NCI-H510A (cell line): ENCODE data around the gene OR52E5.

ENCODE experiments used
- DNase-seq: peaks from one replicate; lab custom pipeline; 2025; lab: John Stamatoyannopoulos, UW

Gene OR52E5

GRCh38 chr11:5892908-5893307, at the start of gene OR52E5:
Gene OR52E5 (plus strand): TSS chr11:5893208. CDS start chr11:5900777, 7,569 bp downstream.
- DNase-seq, result no peak

- DNase-seq, result no peak
These were observed 46.3 kb upstream of the OR52E5 start for GRCh38 chr11:5846701-5847100.

- no peak for DNase-seq
These were observed 45.3 kb upstream of the OR52E5 start for GRCh38 chr11:5847711-5848110.

- no peak for DNase-seq
These were observed 42.0 kb upstream of the OR52E5 start for GRCh38 chr11:5851002-5851401.

GRCh38 chr11:5857590-5857989, 35.4 kb upstream of the OR52E5 start, which contains the start of gene OR52E8:
Gene OR52E8 (minus strand): TSS chr11:5857690. CDS start chr11:5857690, 0 bp downstream.
- DNase-seq, result no peak

- DNase-seq, result no peak
These were observed 27.2 kb upstream of the OR52E5 start for GRCh38 chr11:5865826-5866225.

- no peak for DNase-seq
These were observed 14.4 kb upstream of the OR52E5 start for GRCh38 chr11:5878564-5878963.

GRCh38 chr11:5880329-5880728, 12.7 kb upstream of the OR52E5 start, which contains the start of gene OR52E4:
Gene OR52E4 (plus strand): TSS chr11:5880629. CDS start chr11:5884293, 3,664 bp downstream.
- no peak for DNase-seq

- no peak for DNase-seq
These were observed 11.3 kb upstream of the OR52E5 start for GRCh38 chr11:5881756-5882155.

GRCh38 chr11:5887172-5887571, 5.8 kb upstream of the OR52E5 start:
- no peak for DNase-seq

GRCh38 chr11:5887661-5888060, 5.3 kb upstream of the OR52E5 start:
- DNase-seq, result no peak

- no peak for DNase-seq
These were observed 1.7 kb upstream of the OR52E5 start for GRCh38 chr11:5891216-5891800.

- no peak for DNase-seq
These were observed 6.5 kb downstream of the OR52E5 start for GRCh38 chr11:5899534-5899933.

GRCh38 chr11:5910540-5910939, 17.5 kb downstream of the OR52E5 start:
- DNase-seq, result no peak

- no peak for DNase-seq
These were observed 29.9 kb downstream of the OR52E5 start for GRCh38 chr11:5922749-5923426.

GRCh38 chr11:5923427-5923776, 30.4 kb downstream of the OR52E5 start:
- no peak for DNase-seq

- DNase-seq, result no peak
These were observed 30.8 kb downstream of the OR52E5 start for GRCh38 chr11:5923794-5924193.

- DNase-seq, result no peak
These were observed 35.3 kb downstream of the OR52E5 start for GRCh38 chr11:5928271-5928670.

- no peak for DNase-seq
These were observed 35.8 kb downstream of the OR52E5 start for GRCh38 chr11:5928811-5929210.

GRCh38 chr11:5929571-5930368, 36.8 kb downstream of the OR52E5 start:
- DNase-seq, result no peak

- no peak for DNase-seq
These were observed 37.6 kb downstream of the OR52E5 start for GRCh38 chr11:5930614-5931013.

- DNase-seq, result no peak
These were observed 38.1 kb downstream of the OR52E5 start for GRCh38 chr11:5931061-5931460.

- DNase-seq, result no peak
These were observed 39.7 kb downstream of the OR52E5 start for GRCh38 chr11:5932671-5933070.
